NT2/D1 (cell line): ENCODE measurements around the gene VSNL1.

ENCODE experiments used
- YY1 ChIP-seq: IDR thresholded peaks from 2 replicates; pipeline ENCODE4 v1.6.1; 2011; ENCODE audit not compliant: insufficient read length, insufficient read depth
- ZNF274 ChIP-seq: IDR thresholded peaks from 2 replicates; pipeline ENCODE4 v1.6.1; 2011; ENCODE audit warnings: mild to moderate bottlenecking, low read depth, low read length

GRCh38 chr2:17544256-17544655 is 3.8 kb downstream of the VSNL1 start:
- TF ChIP-seq YY1 (no peak), ZNF274 (no peak)
